Stomach (tissue), 9 donors: ENCODE measurements around the gene ERP29. TPM values are rescaled to one million over a fixed set of nuclear protein-coding genes. Genes with fewer than 3 reads are reported as not detected.

ENCODE experiments used
- DNase-seq, 2 donors: peaks; one replicate each; pipeline versions ENCODE4 v3.0.0 to v3.0.0-alpha.2; 2013 to 2019
- H3K27ac ChIP-seq, 5 donors: fragments of 200-600 bp in 4 of 5; sonication (generic) in 4 of 5; one replicate each; pipeline ENCODE4 v1.5.1; 2013 to 2019; ENCODE audit warnings: mild to moderate bottlenecking in 1 of 5, moderate library complexity in 1 of 5
- H3K27me3 ChIP-seq, 3 donors: fragments of 200-600 bp; sonication (generic); one replicate each; pipeline ENCODE4 v1.5.1; 2017 to 2019; ENCODE audit warnings: mixed run types in 1 of 3
- H3K36me3 ChIP-seq, 4 donors: fragments of 200-600 bp; sonication (generic); 1 replicate in 3 of 4; 2 replicates in 1 of 4; pipeline ENCODE4 v1.5.1; 2016 to 2019
- H3K4me1 ChIP-seq, 4 donors: fragments of 200-600 bp; sonication (generic); one replicate each; pipeline ENCODE4 v1.5.1; 2016 to 2019
- H3K4me3 ChIP-seq, 4 donors: fragments of 200-600 bp; sonication (generic) in 3 of 4; one replicate each; pipeline ENCODE4 v1.5.1; 2016 to 2019; ENCODE audit warnings: mild to moderate bottlenecking in 1 of 4
- H3K9me3 ChIP-seq, 4 donors: fragments of 200-600 bp; sonication (generic); one replicate each; pipeline ENCODE4 v1.5.1; 2016 to 2019
- EP300 ChIP-seq: sonication (generic); formaldehyde crosslinking; IDR thresholded peaks from one replicate; pipeline ENCODE4 v1.6.1; 2017; ENCODE audit warnings: antibody characterized with exemption
- POLR2A ChIP-seq, 4 donors: fragments of 450-650 bp; IDR thresholded peaks; one replicate each; pipeline ENCODE4 v1.6.1; 2016; ENCODE audit warnings: antibody characterized with exemption in 4 of 4, control low read depth in 2 of 4, mild to moderate bottlenecking in 1 of 4, moderate library complexity in 1 of 4
- POLR2AphosphoS5 ChIP-seq, 3 donors: sonication (generic); formaldehyde crosslinking; IDR thresholded peaks; one replicate each; pipeline ENCODE4 v1.6.1; 2016; ENCODE audit warnings: antibody characterized with exemption in 3 of 3
- WGBS, 5 donors: extraction: QIAGEN DNeasy Blood & Tissue Kit in 3 of 5; methylation state at CpG; one replicate each; pipeline versions ENCODE4 v1.1.5 to v1.1.7; 2013 to 2018; 5-methylcytosine and 5-hydroxymethylcytosine counted together
- intact Hi-C: fragments of 100-400 bp; cut with DNase I; formaldehyde crosslinking; loops from one replicate; pipeline ENCODE4 v1.15.1; 2023; ENCODE audit warnings: low total_unique reads
- polyA plus RNA-seq, 3 donors: library from polyadenylated mRNA; stranded (reverse); fragments of 200-250 nt; gene quantifications; one replicate each; pipeline ENCODE4 v1.2.3, GENCODE V29; 2013
- small RNA-seq, 4 donors: library from RNA; depleted of rRNA; stranded (forward); fragments of <200 nt; gene quantifications; one replicate each; pipeline ENCODE3, GENCODE V24; 2016
- total RNA-seq, 5 donors: library from RNA; depleted of rRNA; stranded (reverse); fragments of >200 nt; gene quantifications; one replicate each; pipeline versions ENCODE4 v1.1.0 to v1.2.3, GENCODE V29; 2014 to 2016
- TF ChIP-seq, protein P1 (sequence below), 7 experiments: fragments of 450-650 bp in 4 of 7; fragments of 200-600 bp in 3 of 7; sonication (generic) in 3 of 7; IDR thresholded peaks; one replicate each; pipeline ENCODE4 v1.5.1; 2016 to 2019; ENCODE audit warnings: antibody characterized with exemption in 7 of 7, control low read depth in 2 of 7, mild to moderate bottlenecking in 1 of 7
- donor health status: healthy with polysubstance abuse.
- donor health status: Bipolar disorder and iron deficiency.
- donor health status: healthy.

ERP29 gene
- total and polyA plus RNA-seq, 8 donors: 9.8 to 140 (median 47.2) TPM

DNA sequence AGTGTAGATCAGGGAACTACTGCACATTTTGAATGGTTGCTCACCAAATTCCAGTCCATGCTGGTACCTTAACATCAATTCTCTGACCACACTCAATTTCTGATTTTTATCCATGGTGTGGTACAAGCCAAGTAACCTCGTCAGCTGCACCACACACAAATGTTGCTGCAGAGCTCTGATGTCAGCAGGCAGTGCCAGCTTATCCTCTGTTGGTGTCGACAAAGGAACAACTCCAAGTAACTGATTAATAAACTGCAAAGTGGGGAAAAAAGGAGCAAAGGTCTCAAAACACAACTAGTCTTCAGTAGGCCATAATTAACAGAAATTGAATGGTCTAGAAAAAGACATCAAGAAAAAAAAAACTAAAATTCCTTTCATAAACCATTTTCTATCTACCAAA, 47.9 kb downstream of the ERP29 start:
- intact Hi-C loops: no loop called here
- no peaks in the 10 kb centered on the region for H3K4me1 ChIP-seq

DNA sequence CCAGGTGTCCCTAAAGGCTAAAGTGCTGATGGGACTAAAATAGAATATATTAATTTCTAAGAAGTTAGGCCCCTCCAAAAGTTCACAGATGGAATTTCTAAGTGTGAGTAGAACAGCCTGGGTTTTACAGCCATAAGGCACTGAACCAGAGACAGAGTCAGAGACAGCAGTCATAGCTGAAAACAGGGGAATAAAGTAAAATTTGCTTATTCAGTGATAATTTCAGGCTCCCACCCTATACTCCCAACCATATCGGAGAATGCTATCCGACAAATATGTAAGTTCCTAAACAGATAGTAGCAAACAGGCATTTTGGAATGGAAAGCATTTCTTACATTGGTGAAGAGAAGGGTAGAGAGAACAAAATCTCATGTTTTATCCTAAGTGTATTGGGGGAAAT, 50.0 kb downstream of the ERP29 start:
- peaks cover 55 to 100% (median 100%) of the 10 kb centered on the region in 4 donors for H3K36me3 ChIP-seq
- H3K27me3 ChIP-seq: no peaks in the 10 kb centered on the region
- no peak overlapping the region for H3K4me3 ChIP-seq
- H3K4me1 ChIP-seq: no peaks in the 10 kb centered on the region
- H3K9me3 ChIP-seq: no peaks in the 10 kb centered on the region
- no peak overlapping the region for H3K27ac ChIP-seq
- WGBS, 5 donors: 94 to 100% (median 98%) methylated on average over 2 of the region's 2 CpGs
- DNase-seq: no peak
- intact Hi-C loops: no loop called here
- TF ChIP-seq POLR2A (IDR thresholded peaks at IDR 0.05) (no peak), EP300 (no peak)

More for the DNA sequence above, 47.9 kb downstream of the ERP29 start:
- H3K4me3 ChIP-seq: no peak overlapping the region
- WGBS, 5 donors: 84 to 94% (median 89%) methylated on average over 2 of the region's 2 CpGs
- no peak for DNase-seq
- H3K27me3 ChIP-seq: no peaks in the 10 kb centered on the region
- TF ChIP-seq POLR2A (IDR thresholded peaks at IDR 0.05): no peak
- TF ChIP-seq, protein P1, sequence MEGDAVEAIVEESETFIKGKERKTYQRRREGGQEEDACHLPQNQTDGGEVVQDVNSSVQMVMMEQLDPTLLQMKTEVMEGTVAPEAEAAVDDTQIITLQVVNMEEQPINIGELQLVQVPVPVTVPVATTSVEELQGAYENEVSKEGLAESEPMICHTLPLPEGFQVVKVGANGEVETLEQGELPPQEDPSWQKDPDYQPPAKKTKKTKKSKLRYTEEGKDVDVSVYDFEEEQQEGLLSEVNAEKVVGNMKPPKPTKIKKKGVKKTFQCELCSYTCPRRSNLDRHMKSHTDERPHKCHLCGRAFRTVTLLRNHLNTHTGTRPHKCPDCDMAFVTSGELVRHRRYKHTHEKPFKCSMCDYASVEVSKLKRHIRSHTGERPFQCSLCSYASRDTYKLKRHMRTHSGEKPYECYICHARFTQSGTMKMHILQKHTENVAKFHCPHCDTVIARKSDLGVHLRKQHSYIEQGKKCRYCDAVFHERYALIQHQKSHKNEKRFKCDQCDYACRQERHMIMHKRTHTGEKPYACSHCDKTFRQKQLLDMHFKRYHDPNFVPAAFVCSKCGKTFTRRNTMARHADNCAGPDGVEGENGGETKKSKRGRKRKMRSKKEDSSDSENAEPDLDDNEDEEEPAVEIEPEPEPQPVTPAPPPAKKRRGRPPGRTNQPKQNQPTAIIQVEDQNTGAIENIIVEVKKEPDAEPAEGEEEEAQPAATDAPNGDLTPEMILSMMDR (IDR thresholded peaks at IDR 0.05): no peak
- H3K36me3 ChIP-seq: peaks cover 41 to 100% (median 100%) of the 10 kb centered on the region in 4 donors
- no peak overlapping the region for H3K27ac ChIP-seq
- H3K9me3 ChIP-seq: no peaks in the 10 kb centered on the region

DNA sequence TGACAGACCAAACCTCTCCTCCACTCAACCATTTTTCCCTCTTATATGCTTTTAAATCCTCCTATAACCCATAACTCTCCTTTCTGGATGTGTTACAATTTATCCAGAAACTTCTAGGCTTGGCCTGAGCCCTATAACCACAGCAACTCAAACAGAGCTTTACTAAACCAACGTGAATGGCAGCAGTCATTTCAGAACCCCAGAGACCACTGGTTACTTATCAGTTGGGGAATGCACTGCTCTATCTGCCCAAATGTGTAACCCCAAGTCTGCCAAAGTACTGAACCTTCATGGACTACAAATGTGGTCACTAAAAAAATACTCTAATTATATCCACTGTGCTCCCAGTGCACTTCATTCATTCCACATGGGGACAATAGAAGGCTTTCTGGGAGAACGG, 53.3 kb downstream of the ERP29 start:
- no peak overlapping the region for H3K27ac ChIP-seq
- H3K4me3 ChIP-seq: no peak overlapping the region
- H3K4me1 ChIP-seq: no peaks in the 10 kb centered on the region
- 69 to 84% (median 76%) methylated on average over 2 of the region's 2 CpGs for WGBS, 5 donors
- peaks cover 55 to 100% (median 100%) of the 10 kb centered on the region in 4 donors for H3K36me3 ChIP-seq
- intact Hi-C loops: no loop called here
- H3K9me3 ChIP-seq: no peaks in the 10 kb centered on the region
- H3K27me3 ChIP-seq: no peaks in the 10 kb centered on the region
- TF ChIP-seq POLR2AphosphoS5 (IDR thresholded peaks at IDR 0.05) (no peak), POLR2A (IDR thresholded peaks at IDR 0.05) (no peak), EP300 (no peak)
- TF ChIP-seq, protein P1 (IDR thresholded peaks at IDR 0.05): no peak
- no peak for DNase-seq

Small RNA genes lying within 50 kb of the gene (small RNA-seq; reads per million reads assigned to genes)
- gene AC004024.1 (0 to 0.92 (median 0) reads per million in 4 donors), gene MIR3657 (0 reads per million in 4 donors), gene RF00019 (0 reads per million in 4 donors)

Other genes starting within 250 kb of the ERP29 start
- 100 to 1,000 TPM in 3 of 5 donors, 10 to 100 TPM in 2; 50.3 to 196 (median 116) TPM for gene ALDH2, start 246.5 kb upstream of the ERP29 start, total RNA-seq
- 100 to 1,000 TPM; 129 to 296 (median 134) TPM for gene ALDH2, start 246.5 kb upstream of the ERP29 start, polyA plus RNA-seq
- 100 to 1,000 TPM in 1 of 5 donors, 10 to 100 TPM in 4; 49.2 to 124 (median 53.0) TPM for gene MAPKAPK5, start 171.2 kb upstream of the ERP29 start, total RNA-seq
- gene MAPKAPK5, start 171.2 kb upstream of the ERP29 start, polyA plus RNA-seq: 10 to 100 TPM; 15.1 to 21.7 (median 21.5) TPM
- gene TMEM116, start 261 bp upstream of the ERP29 start, total RNA-seq: 10 to 100 TPM in 1 of 5 donors, 1 to 10 TPM in 3, under 1 TPM in 1; 0.58 to 20.2 (median 7.5) TPM
- 10 to 100 TPM in 2 of 3 donors, 1 to 10 TPM in 1; 4.8 to 13.0 (median 11.2) TPM for gene TMEM116, start 261 bp upstream of the ERP29 start, polyA plus RNA-seq
- gene NAA25, start 95.4 kb downstream of the ERP29 start, total RNA-seq: 10 to 100 TPM; 11.1 to 72.6 (median 57.6) TPM
- gene NAA25, start 95.4 kb downstream of the ERP29 start, polyA plus RNA-seq: 1 to 10 TPM; 2.3 to 5.4 (median 3.2) TPM
- gene TRAFD1, start 112.1 kb downstream of the ERP29 start, total RNA-seq: 10 to 100 TPM; 11.3 to 49.0 (median 27.7) TPM
- 10 to 100 TPM; 13.9 to 22.5 (median 16.1) TPM for gene TRAFD1, start 112.1 kb downstream of the ERP29 start, polyA plus RNA-seq